HEK293 (cell line): ENCODE data around the gene GADD45GIP1.
"Not testable (repeated sequence)": the region's sequence is repeated elsewhere in the genome, so short reads cannot be mapped to it uniquely, and the experiment has no call there.

Experiments
- CTCF ChIA-PET: fragments of 350-600 bp; formaldehyde crosslinking; extraction: SDS; loops from one replicate; lab custom pipeline; 2021; ENCODE audit warnings: antibody characterized with exemption; lab: Yijun Ruan, JAX
- POLR2A ChIA-PET: fragments of 300-600 bp; formaldehyde crosslinking; extraction: SDS; loops from one replicate; lab custom pipeline; 2020; ENCODE audit warnings: antibody characterized with exemption, inconsistent platforms; lab: Yijun Ruan, JAX
- H3K27ac ChIP-seq: fragments of 200-500 bp; sonication (Bioruptor generic); 2 replicates; pipeline ENCODE4 v1.5.1; 2014; ENCODE audit warnings: low read depth, low read length, control low read depth, inconsistent platforms; ENCODE audit errors: extremely low read depth
- H3K36me3 ChIP-seq, 2 experiments: fragments of 200-500 bp in 1 of 2; sonication (Bioruptor generic) in 1 of 2; 1 replicate in 1 of 2; 2 replicates in 1 of 2; pipeline ENCODE4 v1.5.1; 2014 to 2017; ENCODE audit warnings: inconsistent platforms in 2 of 2, low read length in 2 of 2; ENCODE audit not compliant: control insufficient read depth in 2 of 2, insufficient read depth in 1 of 2
- H3K4me1 ChIP-seq: fragments of 200-500 bp; sonication (Bioruptor generic); 2 replicates; pipeline ENCODE4 v1.5.1; 2014; ENCODE audit warnings: mild to moderate bottlenecking, low read length, inconsistent platforms; ENCODE audit not compliant: control insufficient read depth, insufficient read depth
- H3K4me3 ChIP-seq: 2 replicates; pipeline ENCODE4 v1.5.1; 2011; ENCODE audit warnings: low read depth, mild to moderate bottlenecking, control low read depth, low read length, moderate library complexity
- H3K9me3 ChIP-seq: fragments of 200-500 bp; sonication (Bioruptor generic); 2 replicates; pipeline ENCODE4 v1.5.1; 2014; ENCODE audit warnings: low read depth, low read length, inconsistent platforms; ENCODE audit not compliant: control insufficient read depth, insufficient read depth
- BCL11B ChIP-seq: fragments of 450-650 bp; formaldehyde crosslinking; IDR thresholded peaks from 2 replicates; pipeline ENCODE4 v1.5.1; 2016; ENCODE audit warnings: low read depth, missing biosample characterization, missing genetic modification characterization
- GLI4 ChIP-seq: fragments of 450-650 bp; formaldehyde crosslinking; IDR thresholded peaks from 2 replicates; pipeline ENCODE4 v1.5.1; 2016; ENCODE audit warnings: missing biosample characterization, missing genetic modification characterization
- GLIS1 ChIP-seq: fragments of 450-650 bp; formaldehyde crosslinking; IDR thresholded peaks from 2 replicates; pipeline ENCODE4 v1.5.1; 2016; ENCODE audit warnings: missing biosample characterization, missing genetic modification characterization
- MYNN ChIP-seq: fragments of 450-650 bp; formaldehyde crosslinking; IDR thresholded peaks from 2 replicates; pipeline ENCODE4 v1.5.1; 2016; ENCODE audit warnings: missing biosample characterization, missing genetic modification characterization, borderline replicate concordance
- PRDM1 ChIP-seq: fragments of 450-650 bp; formaldehyde crosslinking; IDR thresholded peaks from 2 replicates; pipeline ENCODE4; 2016; ENCODE audit warnings: missing biosample characterization, missing genetic modification characterization
- ZBTB8A ChIP-seq: fragments of 450-650 bp; formaldehyde crosslinking; IDR thresholded peaks from 2 replicates; pipeline ENCODE4 v1.5.1; 2016; ENCODE audit warnings: missing biosample characterization, missing genetic modification characterization
- ZIC2 ChIP-seq: fragments of 450-650 bp; formaldehyde crosslinking; IDR thresholded peaks from 2 replicates; pipeline ENCODE4 v1.5.1; 2016; ENCODE audit warnings: missing biosample characterization, missing genetic modification characterization
- ZNF174 ChIP-seq: fragments of 450-650 bp; formaldehyde crosslinking; IDR thresholded peaks from 2 replicates; pipeline ENCODE4 v1.5.0; 2017; ENCODE audit warnings: missing biosample characterization, mild to moderate bottlenecking, missing genetic modification characterization
- ZNF214 ChIP-seq: fragments of 450-650 bp; formaldehyde crosslinking; IDR thresholded peaks from 2 replicates; pipeline ENCODE4 v1.5.1; 2017; ENCODE audit warnings: missing biosample characterization, mild to moderate bottlenecking, missing genetic modification characterization, borderline replicate concordance
- ZNF274 ChIP-seq, 2 experiments: fragments of 200-500 bp in 1 of 2; fragments of 450-650 bp in 1 of 2; sonication (Bioruptor generic) in 1 of 2; formaldehyde crosslinking in 1 of 2; IDR thresholded peaks; 2 replicates each; pipeline versions ENCODE4 v1.5.1 to v1.6.1; 2014 to 2016; ENCODE audit warnings: borderline replicate concordance in 1 of 2, inconsistent platforms in 1 of 2, low read length in 1 of 2, missing biosample characterization in 1 of 2, missing genetic modification characterization in 1 of 2
- ZNF341 ChIP-seq: fragments of 450-650 bp; formaldehyde crosslinking; IDR thresholded peaks from 2 replicates; pipeline ENCODE4; 2016; ENCODE audit warnings: low read depth, missing biosample characterization, missing genetic modification characterization
- ZNF394 ChIP-seq: fragments of 450-650 bp; formaldehyde crosslinking; IDR thresholded peaks from 2 replicates; pipeline ENCODE4 v1.5.1; 2016; ENCODE audit warnings: missing biosample characterization, missing genetic modification characterization, mild to moderate bottlenecking, moderate library complexity, borderline replicate concordance
- ZNF600 ChIP-seq: fragments of 450-650 bp; formaldehyde crosslinking; IDR thresholded peaks from 2 replicates; pipeline ENCODE4 v1.5.1; 2016; ENCODE audit warnings: missing biosample characterization, missing genetic modification characterization
- ZXDB ChIP-seq: fragments of 450-650 bp; formaldehyde crosslinking; IDR thresholded peaks from 2 replicates; pipeline ENCODE4 v1.5.1; 2016; ENCODE audit warnings: missing biosample characterization, missing genetic modification characterization
- TF ChIP-seq, protein P1 (sequence below): fragments of 450-650 bp; formaldehyde crosslinking; IDR thresholded peaks from 2 replicates; pipeline ENCODE4 v1.5.1; 2016; ENCODE audit warnings: missing biosample characterization, missing genetic modification characterization
- TF ChIP-seq, protein P2 (sequence below): fragments of 450-650 bp; formaldehyde crosslinking; IDR thresholded peaks from 2 replicates; pipeline ENCODE4 v1.5.1; 2016; ENCODE audit warnings: missing biosample characterization, missing genetic modification characterization
- TF ChIP-seq, protein P3 (sequence below): fragments of 450-650 bp; formaldehyde crosslinking; IDR thresholded peaks from 2 replicates; pipeline ENCODE4 v1.5.1; 2016; ENCODE audit warnings: missing biosample characterization, missing genetic modification characterization, borderline replicate concordance

Gene GADD45GIP1

DNA sequence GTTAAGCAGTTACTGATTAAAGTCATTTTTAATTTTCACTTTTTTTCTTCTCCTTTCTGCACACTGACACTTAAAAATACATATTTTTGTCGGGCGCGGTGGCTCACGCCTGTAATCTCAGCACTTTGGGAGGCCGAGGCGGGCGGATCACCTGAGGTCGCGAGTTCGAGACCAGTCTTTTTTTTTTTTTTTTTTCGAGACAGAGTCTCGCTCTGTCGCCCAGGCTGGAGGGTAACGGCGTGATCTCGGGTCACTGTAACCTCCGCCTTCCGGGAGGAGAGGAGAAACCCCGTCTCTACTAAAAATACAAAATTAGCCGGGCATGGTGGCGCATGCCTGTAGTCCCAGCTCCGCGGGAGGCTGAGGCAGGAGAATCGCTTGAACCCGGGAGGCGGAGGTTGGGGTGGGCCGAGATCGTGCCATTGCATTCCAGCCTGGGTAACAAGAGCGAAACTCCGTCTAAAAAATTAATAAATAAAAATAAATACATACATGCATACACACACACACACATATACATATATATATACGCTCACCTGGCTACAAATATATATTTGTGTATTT lies 448 bp upstream of the GADD45GIP1 start (continued):
- TF ChIP-seq, protein P1, sequence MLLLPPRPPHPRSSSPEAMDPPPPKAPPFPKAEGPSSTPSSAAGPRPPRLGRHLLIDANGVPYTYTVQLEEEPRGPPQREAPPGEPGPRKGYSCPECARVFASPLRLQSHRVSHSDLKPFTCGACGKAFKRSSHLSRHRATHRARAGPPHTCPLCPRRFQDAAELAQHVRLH (tag by site-specific recombination) = peak; percentile 90
- TF ChIP-seq ZXDB (tag by site-specific recombination) (peak; percentile 11; the same call in 1 of the 2 replicates), ZBTB8A (tag by site-specific recombination) (peak; percentile 62; the same call in 1 of the 2 replicates)

DNA sequence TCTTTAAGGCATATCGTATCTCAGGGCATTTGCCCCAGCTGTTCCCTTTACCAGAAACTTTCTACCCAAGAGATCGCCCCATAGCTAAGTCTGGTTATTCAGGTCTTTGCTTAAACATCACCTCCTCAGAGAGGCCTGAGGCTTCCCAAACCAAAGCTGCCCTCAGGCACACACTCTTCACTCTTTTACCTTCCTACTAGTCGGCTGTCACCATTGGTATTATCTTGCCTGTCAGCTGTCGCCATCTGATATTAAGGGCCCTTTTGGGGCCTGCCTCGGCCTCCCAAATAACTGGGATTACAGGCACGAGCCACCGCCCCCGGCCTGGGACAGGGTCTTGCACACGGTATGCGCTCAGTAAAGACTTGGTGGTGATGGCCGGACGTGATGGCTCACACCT lies 1.0 kb downstream of the GADD45GIP1 start:
- Histone ChIP-seq H3K9me3 (no peaks in the 10 kb centered on the region), H3K4me3 (peak overlapping the region; percentile 74), H3K36me3 (peaks cover 23 to 41% of the 10 kb centered on the region in 2 experiments), H3K27ac (peak overlapping the region; percentile 63; the same call in 1 of the 2 replicates), H3K4me1 (peaks cover 10% of the 10 kb centered on the region)
- POLR2A ChIA-PET = interaction anchor here (1.0 to 3.8 kb wide), 5 partner anchors 9 to 68 kb away, joined by 3 to 18 read pairs (median 5); partner anchors contain the start of gene FARSA
- CTCF ChIA-PET = interaction anchor here (0.7 to 5.5 kb wide), 2 partner anchors 8 to 10 kb away, joined by 4 to 48 read pairs; no protein-coding TSS in a partner anchor
- TF ChIP-seq GLIS1 (tag by site-specific recombination) (0 out of 2 replicates have a peak, but pooled peaks have one; percentile 4), ZNF341 (tag by site-specific recombination) (peak; percentile 50), GLI4 (tag by site-specific recombination) (no peak), ZNF214 (tag by site-specific recombination) (no peak)

DNA sequence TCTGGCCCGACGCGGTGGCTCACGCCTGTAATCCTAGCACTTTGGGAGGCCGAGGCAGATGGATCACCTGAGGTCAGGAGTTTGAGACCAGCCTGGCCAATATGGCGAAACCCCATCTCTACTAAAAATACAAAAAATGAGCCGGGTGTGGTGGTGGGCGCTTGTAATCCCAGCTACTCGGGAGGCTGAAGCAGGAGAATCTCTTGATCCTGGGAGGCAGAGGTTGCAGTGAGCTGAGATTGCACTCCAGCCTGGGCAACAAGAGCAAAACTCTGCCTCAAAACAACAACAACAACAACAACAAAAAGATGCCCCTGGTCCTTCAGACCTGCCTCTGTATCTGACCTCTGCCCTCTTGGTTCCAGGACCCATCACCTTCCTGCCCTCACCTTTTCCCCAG lies 1.4 kb downstream of the GADD45GIP1 start:
- not testable (repeated sequence) for H3K9me3 ChIP-seq
- TF ChIP-seq BCL11B (tag by site-specific recombination) = 0 out of 2 replicates have a peak, but pooled peaks have one; percentile 60
- Histone ChIP-seq H3K4me3 (peak overlapping the region; percentile 74; the same call in 1 of the 2 replicates), H3K27ac (peak overlapping the region; percentile 63), H3K36me3 (peaks cover 27 to 45% of the 10 kb centered on the region in 2 experiments), H3K4me1 (peaks cover 10% of the 10 kb centered on the region)
- CTCF ChIA-PET = interaction anchor here (0.7 to 5.5 kb wide), 2 partner anchors 8 to 11 kb away, joined by 4 to 48 read pairs; no protein-coding TSS in a partner anchor
- POLR2A ChIA-PET = interaction anchor here (1.0 to 3.8 kb wide), 6 partner anchors 9 to 68 kb away, joined by 3 to 18 read pairs (median 6); partner anchors contain the start of gene FARSA

DNA sequence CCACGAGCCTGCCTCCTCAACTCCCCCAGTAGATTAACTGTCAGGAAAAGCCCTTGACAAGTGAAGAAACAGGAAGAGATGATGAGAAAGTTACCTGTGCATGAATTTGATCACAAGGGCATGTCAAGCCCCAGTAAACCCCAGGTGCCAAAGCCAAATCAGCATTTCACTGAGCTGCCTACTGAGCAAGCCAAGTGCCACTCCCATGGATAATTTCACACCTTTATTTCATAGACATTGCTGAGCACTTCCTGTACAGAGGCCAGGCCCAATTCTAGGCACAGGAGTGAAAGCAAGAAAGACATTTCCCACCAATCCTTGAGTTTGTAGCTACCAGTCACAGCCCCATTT lies 2.4 kb downstream of the GADD45GIP1 start:
- Histone ChIP-seq H3K4me3 (no peak overlapping the region), H3K9me3 (no peaks in the 10 kb centered on the region), H3K27ac (peak overlapping the region; percentile 59), H3K4me1 (peaks cover 10% of the 10 kb centered on the region), H3K36me3 (peaks cover 34 to 53% of the 10 kb centered on the region in 2 experiments)
- POLR2A ChIA-PET = interaction anchor here (1.0 to 4.9 kb wide), 6 partner anchors 8 to 64 kb away, joined by 3 to 21 read pairs (median 9); partner anchors contain the start of genes CALR, FARSA, GCDH and RAD23A
- CTCF ChIA-PET = interaction anchor here (0.5 to 5.5 kb wide), 3 partner anchors 12 to 74 kb away, joined by 3 to 48 read pairs (median 3); no protein-coding TSS in a partner anchor
- peak; percentile 41 for TF ChIP-seq ZIC2
- peak; percentile 63 for TF ChIP-seq PRDM1 (tag by site-specific recombination)
- no peak for TF ChIP-seq ZNF174 (tag by site-specific recombination)

DNA sequence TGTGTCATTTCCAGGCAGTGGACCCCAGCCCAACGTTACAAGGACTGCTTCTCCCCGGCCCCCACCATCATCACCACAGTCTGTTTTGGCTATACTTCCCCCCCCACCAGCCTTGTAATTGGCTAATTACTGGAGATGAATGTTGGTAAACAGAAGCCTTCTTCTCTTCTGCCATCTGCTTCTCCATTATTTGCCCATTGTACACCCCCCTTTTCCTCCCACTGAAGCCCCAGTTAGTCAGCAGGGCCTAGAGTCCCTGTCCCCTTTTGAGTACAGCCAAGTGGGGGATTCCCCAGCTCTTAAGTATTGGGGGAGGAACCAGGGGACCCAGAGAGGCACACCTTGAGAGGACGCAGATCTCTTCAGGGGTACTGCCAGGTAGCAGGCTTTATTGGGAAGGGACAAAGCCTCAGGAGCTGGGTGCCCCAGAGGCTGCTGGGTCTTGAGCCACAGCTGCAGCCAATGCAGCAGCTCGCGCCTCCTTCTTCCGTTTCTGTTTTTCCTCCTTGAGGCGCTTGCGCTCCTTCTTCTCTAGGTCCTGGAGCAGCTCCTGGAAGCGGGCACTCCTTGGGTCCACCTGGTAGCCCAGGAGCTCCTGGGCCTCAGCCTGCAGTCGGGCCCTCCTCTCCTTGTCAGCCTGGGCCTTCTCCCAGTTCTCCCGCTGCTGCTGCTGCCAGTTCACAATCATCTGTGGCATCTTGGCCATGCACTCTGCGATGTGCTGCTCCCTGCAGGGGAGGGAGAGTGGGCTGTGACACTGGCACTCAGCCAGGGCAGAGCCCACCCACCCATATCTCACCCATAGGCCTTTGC lies 3.0 kb downstream of the GADD45GIP1 start:
- no peaks in the 10 kb centered on the region for H3K9me3 ChIP-seq
- peaks cover 34 to 59% of the 10 kb centered on the region in 2 experiments for H3K36me3 ChIP-seq
- H3K27ac ChIP-seq = peak overlapping the region; percentile 59; the same call in 1 of the 2 replicates
- CTCF ChIA-PET = interaction anchor here (0.8 to 5.5 kb wide), 2 partner anchors 12 to 23 kb away, joined by 3 to 48 read pairs; no protein-coding TSS in a partner anchor
- peaks cover 10% of the 10 kb centered on the region for H3K4me1 ChIP-seq
- no peak overlapping the region for H3K4me3 ChIP-seq
- POLR2A ChIA-PET = interaction anchor here (1.0 to 4.9 kb wide), 6 partner anchors 8 to 63 kb away, joined by 3 to 21 read pairs (median 9); partner anchors contain the start of genes CALR, FARSA, GCDH and RAD23A
- TF ChIP-seq, protein P2, sequence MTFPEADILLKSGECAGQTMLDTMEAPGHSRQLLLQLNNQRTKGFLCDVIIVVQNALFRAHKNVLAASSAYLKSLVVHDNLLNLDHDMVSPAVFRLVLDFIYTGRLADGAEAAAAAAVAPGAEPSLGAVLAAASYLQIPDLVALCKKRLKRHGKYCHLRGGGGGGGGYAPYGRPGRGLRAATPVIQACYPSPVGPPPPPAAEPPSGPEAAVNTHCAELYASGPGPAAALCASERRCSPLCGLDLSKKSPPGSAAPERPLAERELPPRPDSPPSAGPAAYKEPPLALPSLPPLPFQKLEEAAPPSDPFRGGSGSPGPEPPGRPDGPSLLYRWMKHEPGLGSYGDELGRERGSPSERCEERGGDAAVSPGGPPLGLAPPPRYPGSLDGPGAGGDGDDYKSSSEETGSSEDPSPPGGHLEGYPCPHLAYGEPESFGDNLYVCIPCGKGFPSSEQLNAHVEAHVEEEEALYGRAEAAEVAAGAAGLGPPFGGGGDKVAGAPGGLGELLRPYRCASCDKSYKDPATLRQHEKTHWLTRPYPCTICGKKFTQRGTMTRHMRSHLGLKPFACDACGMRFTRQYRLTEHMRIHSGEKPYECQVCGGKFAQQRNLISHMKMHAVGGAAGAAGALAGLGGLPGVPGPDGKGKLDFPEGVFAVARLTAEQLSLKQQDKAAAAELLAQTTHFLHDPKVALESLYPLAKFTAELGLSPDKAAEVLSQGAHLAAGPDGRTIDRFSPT (tag by site-specific recombination) = 0 out of 2 replicates have a peak, but pooled peaks have one; percentile 6
- TF ChIP-seq MYNN (no peak), ZNF394 (tag by site-specific recombination) (no peak), ZNF274 (IDR thresholded peaks at IDR 0.05; ENCODE audit: low read length) (no peak), ZNF274 (tag by site-specific recombination; IDR thresholded peaks at IDR 0.05; ENCODE audit: borderline replicate concordance) (no peak), ZNF600 (peak; percentile 66)
- TF ChIP-seq, protein P3, sequence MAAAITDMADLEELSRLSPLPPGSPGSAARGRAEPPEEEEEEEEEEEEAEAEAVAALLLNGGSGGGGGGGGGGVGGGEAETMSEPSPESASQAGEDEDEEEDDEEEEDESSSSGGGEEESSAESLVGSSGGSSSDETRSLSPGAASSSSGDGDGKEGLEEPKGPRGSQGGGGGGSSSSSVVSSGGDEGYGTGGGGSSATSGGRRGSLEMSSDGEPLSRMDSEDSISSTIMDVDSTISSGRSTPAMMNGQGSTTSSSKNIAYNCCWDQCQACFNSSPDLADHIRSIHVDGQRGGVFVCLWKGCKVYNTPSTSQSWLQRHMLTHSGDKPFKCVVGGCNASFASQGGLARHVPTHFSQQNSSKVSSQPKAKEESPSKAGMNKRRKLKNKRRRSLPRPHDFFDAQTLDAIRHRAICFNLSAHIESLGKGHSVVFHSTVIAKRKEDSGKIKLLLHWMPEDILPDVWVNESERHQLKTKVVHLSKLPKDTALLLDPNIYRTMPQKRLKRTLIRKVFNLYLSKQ (tag by site-specific recombination) = no peak
